Measurements from ENCODE around the gene NRARP. TPM values are rescaled to one million over a fixed set of nuclear protein-coding genes. Genes with fewer than 3 reads are reported as not detected.

NRARP gene
- polyA plus RNA-seq, 1 experiment = 0.22 TPM

- Histone ChIP-seq H3K27ac (ENCODE audit: low read depth, low read length) (no peak overlapping the region), H3K4me3 (ENCODE audit: low read depth, low read length) (no peak overlapping the region), H3K27me3 (ENCODE audit: control insufficient read depth, insufficient read depth, low read length) (no peaks in the 10 kb centered on the region), H3K9me3 (ENCODE audit: control insufficient read depth, insufficient read depth, low read length) (peaks cover 12% of the 10 kb centered on the region)
- POLR2A ChIA-PET = no interaction called here
- CTCF ChIA-PET = no interaction called here
- TF ChIP-seq, protein P1, sequence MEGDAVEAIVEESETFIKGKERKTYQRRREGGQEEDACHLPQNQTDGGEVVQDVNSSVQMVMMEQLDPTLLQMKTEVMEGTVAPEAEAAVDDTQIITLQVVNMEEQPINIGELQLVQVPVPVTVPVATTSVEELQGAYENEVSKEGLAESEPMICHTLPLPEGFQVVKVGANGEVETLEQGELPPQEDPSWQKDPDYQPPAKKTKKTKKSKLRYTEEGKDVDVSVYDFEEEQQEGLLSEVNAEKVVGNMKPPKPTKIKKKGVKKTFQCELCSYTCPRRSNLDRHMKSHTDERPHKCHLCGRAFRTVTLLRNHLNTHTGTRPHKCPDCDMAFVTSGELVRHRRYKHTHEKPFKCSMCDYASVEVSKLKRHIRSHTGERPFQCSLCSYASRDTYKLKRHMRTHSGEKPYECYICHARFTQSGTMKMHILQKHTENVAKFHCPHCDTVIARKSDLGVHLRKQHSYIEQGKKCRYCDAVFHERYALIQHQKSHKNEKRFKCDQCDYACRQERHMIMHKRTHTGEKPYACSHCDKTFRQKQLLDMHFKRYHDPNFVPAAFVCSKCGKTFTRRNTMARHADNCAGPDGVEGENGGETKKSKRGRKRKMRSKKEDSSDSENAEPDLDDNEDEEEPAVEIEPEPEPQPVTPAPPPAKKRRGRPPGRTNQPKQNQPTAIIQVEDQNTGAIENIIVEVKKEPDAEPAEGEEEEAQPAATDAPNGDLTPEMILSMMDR (IDR thresholded peaks at IDR 0.05; ENCODE audit: low read depth, low read length) = no peak
- no peak for DNase-seq (ENCODE audit: low read depth, low spot score)
Measured at GRCh38 chr9:137326445-137327065, 24.5 kb upstream of the NRARP start.

GRCh38 chr9:137325799-137326198 is 23.7 kb upstream of the NRARP start:
- POLR2A ChIA-PET = no interaction called here
- H3K4me3 ChIP-seq (ENCODE audit: low read depth, low read length) = no peak overlapping the region
- CTCF ChIA-PET = no interaction called here
- TF ChIP-seq, protein P1 (IDR thresholded peaks at IDR 0.05; ENCODE audit: low read depth, low read length) = no peak
- DNase-seq (ENCODE audit: low read depth, low spot score) = no peak
- peaks cover 12% of the 10 kb centered on the region for H3K9me3 ChIP-seq (ENCODE audit: control insufficient read depth, insufficient read depth, low read length)
- H3K27ac ChIP-seq (ENCODE audit: low read depth, low read length) = no peak overlapping the region
- no peaks in the 10 kb centered on the region for H3K27me3 ChIP-seq (ENCODE audit: control insufficient read depth, insufficient read depth, low read length)

DNA sequence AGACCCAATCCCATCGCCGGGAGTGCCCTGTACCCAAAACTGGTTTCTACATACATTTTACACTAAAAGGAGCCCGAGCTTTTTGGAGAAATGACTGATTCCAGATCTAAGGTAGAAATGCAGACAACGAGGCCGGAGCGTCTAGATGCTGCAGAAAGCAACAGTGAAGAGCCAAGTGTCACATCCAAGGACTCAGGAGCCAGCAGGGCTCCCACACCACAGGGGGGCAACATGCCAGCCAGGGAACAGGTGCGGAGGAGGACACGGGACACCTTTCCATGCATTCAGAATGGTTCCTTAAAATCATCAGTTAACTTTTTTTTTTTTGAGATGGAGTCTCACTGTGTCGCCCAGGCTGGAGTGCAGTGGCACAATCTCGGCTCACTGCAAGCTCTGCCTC is 23.1 kb upstream of the NRARP start:
- CTCF ChIA-PET = no interaction called here

GRCh38 chr9:137323531-137324331 is 21.7 kb upstream of the NRARP start:
- DNase-seq (ENCODE audit: low read depth, low spot score) = no peak
- no peak overlapping the region for H3K4me3 ChIP-seq (ENCODE audit: low read depth, low read length)
- peaks cover 9% of the 10 kb centered on the region; the same call in 1 of the 2 replicates for H3K9me3 ChIP-seq (ENCODE audit: control insufficient read depth, insufficient read depth, low read length)
- POLR2A ChIA-PET = no interaction called here
- H3K27ac ChIP-seq (ENCODE audit: low read depth, low read length) = no peak overlapping the region
- CTCF ChIA-PET = no interaction called here
- TF ChIP-seq, protein P1 (IDR thresholded peaks at IDR 0.05; ENCODE audit: low read depth, low read length) = no peak
- H3K27me3 ChIP-seq (ENCODE audit: control insufficient read depth, insufficient read depth, low read length) = no peaks in the 10 kb centered on the region

More for the DNA sequence above, 23.1 kb upstream of the NRARP start:
- POLR2A ChIA-PET = no interaction called here
- H3K27me3 ChIP-seq (ENCODE audit: control insufficient read depth, insufficient read depth, low read length) = no peaks in the 10 kb centered on the region
- TF ChIP-seq, protein P1 (IDR thresholded peaks at IDR 0.05; ENCODE audit: low read depth, low read length) = no peak
- DNase-seq (ENCODE audit: low read depth, low spot score) = no peak
- H3K4me3 ChIP-seq (ENCODE audit: low read depth, low read length) = no peak overlapping the region
- H3K27ac ChIP-seq (ENCODE audit: low read depth, low read length) = no peak overlapping the region
- H3K9me3 ChIP-seq (ENCODE audit: control insufficient read depth, insufficient read depth, low read length) = peaks cover 10% of the 10 kb centered on the region

GRCh38 chr9:137321726-137322361 is 19.8 kb upstream of the NRARP start:
- ChIA-PET POLR2A (no interaction called here), CTCF (no interaction called here)
- Histone ChIP-seq H3K27me3 (ENCODE audit: control insufficient read depth, insufficient read depth, low read length) (no peaks in the 10 kb centered on the region), H3K27ac (ENCODE audit: low read depth, low read length) (no peak overlapping the region), H3K9me3 (ENCODE audit: control insufficient read depth, insufficient read depth, low read length) (peaks cover 9% of the 10 kb centered on the region; the same call in 1 of the 2 replicates), H3K4me3 (ENCODE audit: low read depth, low read length) (no peak overlapping the region)
- DNase-seq (ENCODE audit: low read depth, low spot score) = no peak
- TF ChIP-seq, protein P1 (IDR thresholded peaks at IDR 0.05; ENCODE audit: low read depth, low read length) = no peak

Measured in AG04450 (cell line).